Fibroblast of skin of scalp (primary cell): ENCODE measurements around the gene NFIC.

Experiments
- DNase-seq: peaks from one replicate; pipeline ENCODE4 v3.0.0-alpha.2; 2013

NFIC gene

GRCh38 chr19:3513229-3514140 lies 147.1 kb downstream of the NFIC start:
- no peak for DNase-seq

GRCh38 chr19:3514930-3515329 lies 148.5 kb downstream of the NFIC start:
- peak; percentile 24 for DNase-seq

DNA sequence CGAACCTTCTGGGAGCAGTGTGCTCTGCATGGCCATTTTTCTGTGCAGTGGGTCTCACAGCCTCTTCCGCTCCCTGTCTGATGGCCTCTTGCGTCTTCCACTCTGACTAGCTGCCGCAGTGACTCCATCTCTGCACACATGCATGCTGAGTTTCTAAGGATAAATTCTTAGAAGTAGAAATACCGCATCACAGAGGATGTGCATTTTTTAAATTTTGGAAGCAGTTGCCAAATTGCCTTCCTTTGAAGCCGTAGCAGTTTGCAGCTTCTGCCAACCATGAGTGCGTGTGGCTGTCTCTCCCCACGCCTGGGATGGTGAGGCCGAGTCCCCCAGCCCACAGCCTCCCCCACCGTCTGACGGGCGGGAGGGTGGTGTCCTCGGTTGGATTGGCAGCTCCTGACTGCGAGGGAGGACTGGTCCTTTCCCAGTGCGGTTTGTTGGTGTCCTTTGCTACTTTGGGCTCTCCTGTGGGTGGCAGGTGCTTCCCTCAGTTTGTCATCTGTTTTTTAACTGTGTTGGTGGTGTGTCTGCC lies 149.6 kb downstream of the NFIC start:
- peak; percentile 71 for DNase-seq

- DNase-seq, result no peak
Observed at GRCh38 chr19:3516675-3517207, 150.4 kb downstream of the NFIC start.

GRCh38 chr19:3517638-3518037 lies 151.3 kb downstream of the NFIC start:
- no peak for DNase-seq

DNA sequence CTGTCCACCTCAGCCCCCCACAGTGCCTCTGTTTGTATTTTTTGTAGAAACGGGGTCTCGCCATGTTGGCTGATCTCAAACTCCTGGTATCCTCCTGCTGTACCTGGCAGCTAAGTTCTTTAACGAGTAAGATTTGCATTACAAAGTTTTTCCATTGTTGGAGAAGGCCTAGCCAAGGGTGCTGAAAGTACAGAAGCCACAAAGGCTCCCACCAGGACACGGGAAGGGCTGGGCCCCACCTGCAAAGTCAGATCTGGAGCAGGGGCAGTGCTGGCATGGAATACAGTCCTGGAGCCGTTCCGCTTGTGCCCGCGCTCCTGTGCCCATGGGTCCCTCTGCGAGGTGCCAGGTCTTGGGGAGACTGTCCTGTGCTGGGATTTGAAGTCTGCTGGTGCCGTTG lies 151.9 kb downstream of the NFIC start:
- no peak for DNase-seq

- no peak for DNase-seq
Observed at GRCh38 chr19:3518659-3519058, 152.3 kb downstream of the NFIC start.
